Omental fat pad (tissue), 4 donors: ENCODE measurements around the gene MDK. TPM values are rescaled to one million over a fixed set of nuclear protein-coding genes. Genes with fewer than 3 reads are reported as not detected.

Experiments
- ATAC-seq: fragments of 150-250 bp; one replicate; pipeline ENCODE4 v1.9.1; 2016; ENCODE audit warnings: mild to moderate bottlenecking, moderate library complexity; ENCODE audit not compliant: low FRiP score
- DNase-seq: peaks from one replicate; pipeline ENCODE4 v3.0.0-alpha.2; 2019; ENCODE audit warnings: low spot score
- CTCF ChIP-seq, 3 donors: fragments of 450-650 bp; IDR thresholded peaks; one replicate each; pipeline ENCODE4 v1.5.1; 2016 to 2017; ENCODE audit warnings: antibody characterized with exemption in 3 of 3, mild to moderate bottlenecking in 3 of 3, moderate library complexity in 2 of 3
- total RNA-seq, 4 donors: library from RNA; depleted of rRNA; stranded (reverse); fragments of >200 nt; gene quantifications; one replicate each; pipeline ENCODE4 v1.1.0, GENCODE V29; 2016

The MDK gene
- total RNA-seq, 4 donors from 2014 or later, result 11.7 to 18.1 (median 15.2) TPM

GRCh38 chr11:46391578-46392420 is 10.3 kb downstream of the MDK start, which contains the start of gene CHRM4:
CHRM4 (minus strand) TSS chr11:46391776; CDS start chr11:46386557, 5,219 bp downstream.
- ATAC-seq (no peak), DNase-seq (no peak)

GRCh38 chr11:46392421-46393230 is 11.2 kb downstream of the MDK start:
- peak; percentile 85 for ATAC-seq
- peak; percentile 57 for DNase-seq
- TF ChIP-seq CTCF (IDR thresholded peaks at IDR 0.05), result no peak

More at GRCh38 chr11:46391578-46392420, 10.3 kb downstream of the MDK start, which contains the start of gene CHRM4:
- TF ChIP-seq CTCF (IDR thresholded peaks at IDR 0.05), result no peak

- no peak for TF ChIP-seq CTCF (IDR thresholded peaks at IDR 0.05)
- DNase-seq (no peak), ATAC-seq (no peak)
These were observed 11.8 kb downstream of the MDK start for GRCh38 chr11:46393231-46393616.

- DNase-seq (no peak), ATAC-seq (no peak)
- TF ChIP-seq CTCF (IDR thresholded peaks at IDR 0.05), result no peak
These were observed 12.3 kb downstream of the MDK start for GRCh38 chr11:46393759-46394158.

- DNase-seq (no peak), ATAC-seq (no peak)
- no peak for TF ChIP-seq CTCF (IDR thresholded peaks at IDR 0.05)
These were observed 16.1 kb downstream of the MDK start for GRCh38 chr11:46397526-46397925.

GRCh38 chr11:46402957-46403902 is 21.8 kb downstream of the MDK start:
- DNase-seq (no peak), ATAC-seq (no peak)
- TF ChIP-seq CTCF (IDR thresholded peaks at IDR 0.05), result no peak
